ENCODE results near the gene ADAM19.

Gene ADAM19

DNA sequence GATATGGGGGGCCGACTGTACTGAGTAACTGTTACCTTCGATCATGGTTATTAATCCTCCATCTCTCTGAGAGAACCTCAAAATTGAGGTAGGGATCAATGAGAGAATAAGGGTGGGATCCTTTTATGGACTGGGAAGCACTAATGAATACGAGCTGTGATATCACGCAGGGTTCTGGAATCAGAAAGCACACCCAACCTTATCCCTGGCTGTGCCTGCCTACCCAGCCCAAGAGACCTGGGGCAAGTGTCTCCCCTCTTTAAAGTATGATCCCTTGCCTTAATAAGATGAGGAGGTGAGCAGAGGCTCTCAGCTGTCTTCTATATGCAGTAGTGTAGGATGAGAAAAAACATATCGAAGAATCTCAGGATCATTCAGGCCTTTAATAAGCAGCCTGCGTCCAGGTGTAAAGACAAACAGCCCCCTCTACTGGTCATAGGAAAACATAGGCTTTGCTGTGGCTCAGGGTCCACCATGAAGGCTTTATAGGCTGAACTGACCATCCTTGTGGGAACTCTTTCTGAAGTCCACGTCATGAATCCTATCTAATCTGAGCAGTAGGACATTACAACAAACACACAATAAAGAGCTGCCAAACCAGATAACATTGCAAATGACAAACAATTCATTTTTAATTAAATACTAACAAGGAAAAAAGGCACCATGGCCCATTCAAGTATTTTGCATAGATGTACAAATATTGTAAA, 98.7 kb downstream of the ADAM19 start:
- Mint-ChIP-seq H3K9me3 (no peaks in the 10 kb centered on the region), H3K4me3 (no peak overlapping the region), H3K36me3 (ENCODE audit: low read depth) (peaks cover 4% of the 10 kb centered on the region), H3K4me1 (peaks cover 8% of the 10 kb centered on the region), H3K27me3 (no peaks in the 10 kb centered on the region), H3K27ac (no peak overlapping the region)
- ATAC-seq, result peak; percentile 58
- DNase-seq, result peak; percentile 23

GRCh38 chr5:157475432-157475831, 100.1 kb downstream of the ADAM19 start:
- DNase-seq (no peak), ATAC-seq (no peak)
- Mint-ChIP-seq H3K27ac (no peak overlapping the region), H3K36me3 (ENCODE audit: low read depth) (peaks cover 4% of the 10 kb centered on the region), H3K27me3 (no peaks in the 10 kb centered on the region), H3K9me3 (no peaks in the 10 kb centered on the region), H3K4me1 (peaks cover 8% of the 10 kb centered on the region), H3K4me3 (no peak overlapping the region)

DNA sequence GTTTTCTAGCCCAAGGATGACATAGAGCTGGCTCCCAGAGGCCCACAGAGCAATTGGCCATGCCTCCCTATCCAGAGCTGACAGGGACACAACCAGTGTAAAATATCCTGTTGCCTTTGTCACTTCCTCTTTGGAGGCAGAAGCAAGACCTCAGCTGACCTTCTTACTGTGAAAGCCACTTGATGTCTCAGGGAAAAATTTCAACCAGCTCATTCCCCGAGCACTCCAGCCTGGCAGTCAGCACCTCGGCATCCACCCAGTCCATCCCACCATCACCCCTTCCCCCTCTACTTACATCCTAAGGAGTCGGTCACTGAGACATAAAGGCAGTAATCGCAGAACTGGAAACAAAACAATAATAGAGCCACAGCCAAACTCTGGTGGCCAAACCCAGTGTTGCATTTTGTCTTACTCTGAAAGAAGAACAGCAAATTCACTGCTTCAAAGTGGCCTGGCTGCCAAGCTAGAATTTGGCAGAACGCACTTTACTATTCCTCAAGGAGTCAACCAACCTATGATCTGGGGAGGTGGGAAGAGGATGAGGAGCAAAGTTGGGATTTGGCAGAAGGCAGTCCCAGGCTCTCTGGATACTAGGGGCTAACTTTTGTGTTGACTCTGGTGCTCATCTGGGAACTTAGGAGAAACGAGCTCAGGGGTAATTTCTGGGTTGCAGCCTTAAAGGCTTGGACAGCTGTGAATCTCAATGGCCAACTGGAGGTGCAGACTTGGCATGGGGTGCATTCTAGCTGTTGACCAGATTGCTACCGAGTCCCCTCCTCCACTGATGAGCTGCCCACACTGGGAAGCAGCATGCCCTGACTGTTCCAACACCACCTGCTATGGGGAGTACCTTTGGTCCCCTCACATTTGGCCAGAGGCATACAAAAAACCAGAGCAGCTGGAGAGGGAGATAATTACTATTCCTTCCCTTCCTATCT, 101.9 kb downstream of the ADAM19 start:
- Mint-ChIP-seq H3K27ac (no peak overlapping the region), H3K36me3 (ENCODE audit: low read depth) (peaks cover 4% of the 10 kb centered on the region), H3K4me3 (no peak overlapping the region), H3K9me3 (no peaks in the 10 kb centered on the region), H3K4me1 (peaks cover 4% of the 10 kb centered on the region), H3K27me3 (no peaks in the 10 kb centered on the region)
- DNase-seq, result no peak
- no peak for ATAC-seq

DNA sequence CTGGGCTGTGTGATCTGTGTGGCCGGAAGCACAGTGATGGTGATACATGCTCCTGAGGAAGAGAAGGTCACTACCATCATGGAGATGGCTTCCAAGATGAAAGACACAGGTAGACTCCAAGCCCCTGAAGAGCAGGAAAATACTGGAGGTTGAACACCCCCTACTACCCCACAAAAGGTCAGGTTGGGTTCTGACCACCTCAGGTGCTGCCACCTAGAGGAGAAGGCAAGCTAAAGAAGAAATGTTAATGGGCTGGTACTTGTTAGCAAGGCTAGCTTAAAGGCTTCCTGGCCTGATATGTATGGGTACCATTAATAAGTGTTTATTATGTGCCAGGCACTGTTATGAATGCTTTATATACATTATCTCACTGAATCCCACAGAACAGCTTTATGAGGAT, 103.9 kb downstream of the ADAM19 start:
- Mint-ChIP-seq H3K36me3 (ENCODE audit: low read depth) (peaks cover 4% of the 10 kb centered on the region), H3K4me1 (no peaks in the 10 kb centered on the region), H3K4me3 (no peak overlapping the region), H3K27ac (no peak overlapping the region), H3K9me3 (no peaks in the 10 kb centered on the region), H3K27me3 (no peaks in the 10 kb centered on the region)
- DNase-seq, result peak; percentile 49
- ATAC-seq, result peak; percentile 61

- Mint-ChIP-seq H3K27ac (no peak overlapping the region), H3K9me3 (no peaks in the 10 kb centered on the region), H3K27me3 (peaks cover 2% of the 10 kb centered on the region), H3K4me3 (no peak overlapping the region), H3K36me3 (ENCODE audit: low read depth) (peaks cover 4% of the 10 kb centered on the region), H3K4me1 (no peaks in the 10 kb centered on the region)
- no peak for ATAC-seq
- DNase-seq, result no peak
Observed at GRCh38 chr5:157470631-157471030, 104.9 kb downstream of the ADAM19 start.

GRCh38 chr5:157469687-157470086, 105.9 kb downstream of the ADAM19 start:
- Mint-ChIP-seq H3K4me3 (no peak overlapping the region), H3K4me1 (peaks cover 7% of the 10 kb centered on the region), H3K36me3 (ENCODE audit: low read depth) (peaks cover 4% of the 10 kb centered on the region), H3K9me3 (no peaks in the 10 kb centered on the region), H3K27ac (no peak overlapping the region), H3K27me3 (peaks cover 5% of the 10 kb centered on the region)
- no peak for ATAC-seq
- no peak for DNase-seq

GRCh38 chr5:157469073-157469472, 106.5 kb downstream of the ADAM19 start:
- Mint-ChIP-seq H3K9me3 (no peaks in the 10 kb centered on the region), H3K4me3 (no peak overlapping the region), H3K27ac (no peak overlapping the region), H3K4me1 (peaks cover 14% of the 10 kb centered on the region), H3K27me3 (peaks cover 5% of the 10 kb centered on the region), H3K36me3 (ENCODE audit: low read depth) (peaks cover 4% of the 10 kb centered on the region)
- DNase-seq (no peak), ATAC-seq (no peak)

DNA sequence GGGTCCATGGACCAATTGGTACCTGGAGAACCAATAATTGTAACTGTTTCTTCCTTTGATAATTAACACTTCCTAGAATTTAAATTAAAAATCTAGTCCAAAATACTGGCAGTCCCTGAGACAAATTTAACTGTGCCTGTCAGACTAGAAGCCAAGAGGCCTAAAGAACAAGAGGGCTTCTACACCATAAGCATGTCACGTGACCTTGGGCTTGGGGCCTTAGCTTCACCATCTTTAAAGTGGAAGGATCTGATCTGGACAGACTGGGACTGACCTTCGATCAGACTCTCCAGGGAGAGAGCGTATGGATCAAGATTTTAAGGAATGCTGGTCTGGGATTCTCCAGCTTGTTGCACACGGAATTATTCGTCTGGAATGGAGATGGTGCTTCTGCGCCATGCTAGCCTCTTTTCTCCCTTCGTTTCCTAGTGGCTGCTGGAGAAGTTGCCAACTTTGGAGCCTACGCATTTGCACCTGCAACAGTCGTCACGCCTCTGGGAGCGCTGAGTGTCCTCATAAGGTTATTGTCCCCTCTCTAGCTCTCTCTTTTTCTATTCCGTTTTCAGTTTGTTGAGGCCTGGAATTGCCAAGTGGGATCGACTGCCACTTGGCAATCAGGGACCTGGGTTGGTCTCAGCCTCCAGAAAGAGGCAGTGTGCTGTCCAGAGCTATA, 107.1 kb downstream of the ADAM19 start:
- H3K9me3 Mint-ChIP-seq, result no peaks in the 10 kb centered on the region
- no peak overlapping the region for H3K27ac Mint-ChIP-seq
- no peak overlapping the region for H3K4me3 Mint-ChIP-seq
- H3K36me3 Mint-ChIP-seq (ENCODE audit: low read depth), result peaks cover 4% of the 10 kb centered on the region
- peaks cover 20% of the 10 kb centered on the region for H3K4me1 Mint-ChIP-seq
- peaks cover 9% of the 10 kb centered on the region for H3K27me3 Mint-ChIP-seq
- DNase-seq (no peak), ATAC-seq (no peak)

- no peak overlapping the region for H3K4me3 Mint-ChIP-seq
- H3K36me3 Mint-ChIP-seq (ENCODE audit: low read depth), result no peaks in the 10 kb centered on the region
- DNase-seq (peak; percentile 60), ATAC-seq (peak; percentile 92)
- H3K9me3 Mint-ChIP-seq, result no peaks in the 10 kb centered on the region
- peaks cover 30% of the 10 kb centered on the region for H3K27me3 Mint-ChIP-seq
- peak overlapping the region; percentile 34 for H3K27ac Mint-ChIP-seq
- H3K4me1 Mint-ChIP-seq, result peaks cover 26% of the 10 kb centered on the region
Observed at GRCh38 chr5:157464519-157465171, 110.9 kb downstream of the ADAM19 start.

DNA sequence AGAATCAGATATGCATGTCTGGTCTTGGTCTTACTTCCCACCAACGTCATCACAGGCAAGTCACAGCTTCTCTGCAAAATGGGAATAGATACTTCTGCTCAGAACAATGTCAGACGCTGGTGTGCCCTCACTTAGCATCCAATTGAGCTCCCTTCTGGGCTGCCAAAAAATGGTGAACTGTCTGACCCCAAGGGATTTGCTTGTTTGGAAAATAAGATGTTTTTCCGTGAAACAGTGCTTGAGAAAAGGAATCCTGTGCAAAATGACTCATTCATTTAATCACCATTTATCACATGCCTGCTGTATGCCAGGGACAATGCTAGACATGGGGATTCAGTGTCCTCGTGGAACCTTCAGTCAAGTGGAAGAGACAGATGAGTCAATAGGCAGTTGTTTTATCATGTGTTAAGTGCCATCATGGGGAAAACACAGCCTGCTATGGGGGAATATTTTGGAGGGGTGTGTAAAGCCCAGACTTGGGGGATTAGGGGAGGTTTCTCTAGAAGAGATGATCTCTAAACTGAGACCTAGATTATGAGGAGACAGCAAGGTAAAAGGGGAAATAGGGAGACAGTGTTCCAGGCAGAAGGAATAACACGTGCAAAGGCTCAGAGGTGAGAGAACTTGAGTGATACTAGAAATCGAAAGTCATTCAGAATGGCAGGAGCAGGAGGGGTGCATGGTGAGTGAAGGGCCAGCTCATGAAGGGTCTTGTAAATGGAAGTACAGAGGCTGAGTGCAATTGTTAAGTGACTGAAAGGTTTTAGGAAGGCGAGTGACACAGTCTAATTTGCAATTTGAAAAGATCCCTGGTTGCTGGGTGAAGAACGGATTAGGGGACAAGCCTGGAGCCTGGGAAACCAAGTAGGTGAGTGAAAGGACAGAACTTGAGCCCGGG, 111.7 kb downstream of the ADAM19 start:
- DNase-seq (no peak), ATAC-seq (no peak)
- Mint-ChIP-seq H3K4me1 (peaks cover 26% of the 10 kb centered on the region), H3K27me3 (peaks cover 37% of the 10 kb centered on the region), H3K9me3 (no peaks in the 10 kb centered on the region), H3K4me3 (no peak overlapping the region), H3K36me3 (ENCODE audit: low read depth) (no peaks in the 10 kb centered on the region), H3K27ac (peak overlapping the region; percentile 31)

- Mint-ChIP-seq H3K9me3 (no peaks in the 10 kb centered on the region), H3K27ac (no peak overlapping the region), H3K4me3 (no peak overlapping the region), H3K36me3 (ENCODE audit: low read depth) (no peaks in the 10 kb centered on the region), H3K27me3 (peaks cover 39% of the 10 kb centered on the region), H3K4me1 (peaks cover 29% of the 10 kb centered on the region)
- ATAC-seq (no peak), DNase-seq (no peak)
Observed at GRCh38 chr5:157463081-157463480, 112.5 kb downstream of the ADAM19 start.

DNA sequence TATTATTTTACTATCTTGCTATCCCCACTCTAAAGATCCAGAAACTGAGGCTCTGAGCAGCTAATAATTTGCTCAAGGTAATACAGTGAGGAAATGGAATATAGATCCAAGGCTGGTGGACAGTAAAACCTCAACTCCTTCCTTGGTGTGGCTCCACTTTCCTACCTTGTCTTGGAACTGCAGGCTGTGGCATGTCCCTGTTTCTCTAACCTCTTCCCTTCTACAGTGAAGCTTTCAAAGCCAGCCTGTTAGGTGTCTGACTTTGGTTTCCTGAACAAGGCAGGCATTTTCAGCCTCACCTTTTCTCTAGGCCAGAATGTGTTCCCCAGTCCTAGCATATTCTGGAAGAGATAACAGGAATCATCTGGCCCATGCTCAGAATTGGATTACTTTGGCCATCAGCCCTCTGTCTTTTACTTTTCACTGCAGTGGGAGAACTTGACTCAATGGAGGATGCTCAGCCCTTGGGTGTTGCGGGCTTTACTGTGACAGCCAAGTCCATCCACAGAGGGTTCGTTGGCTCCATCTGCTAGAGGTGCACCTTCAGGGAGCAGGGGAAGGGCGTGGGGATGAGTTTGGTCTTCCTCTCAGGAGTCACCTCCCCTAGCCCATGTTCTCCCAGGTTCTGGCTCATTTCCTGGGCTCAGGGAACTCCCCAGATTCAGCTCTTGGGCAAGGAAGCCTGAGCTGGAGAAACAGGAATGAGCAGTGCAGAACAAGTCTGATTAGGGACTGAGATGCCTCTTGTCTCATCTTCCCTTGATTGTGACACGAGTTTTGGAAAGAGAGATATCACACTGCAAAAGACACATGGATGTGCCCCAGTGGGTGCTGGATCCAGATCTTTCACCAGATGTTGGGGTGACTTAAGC, 114.4 kb downstream of the ADAM19 start:
- Mint-ChIP-seq H3K36me3 (ENCODE audit: low read depth) (no peaks in the 10 kb centered on the region), H3K4me3 (peak overlapping the region; percentile 68), H3K4me1 (peaks cover 29% of the 10 kb centered on the region), H3K9me3 (no peaks in the 10 kb centered on the region), H3K27ac (peak overlapping the region; percentile 26), H3K27me3 (peaks cover 39% of the 10 kb centered on the region)
- DNase-seq (no peak), ATAC-seq (no peak)
